Astrocyte of the cerebellum (primary cell): Measurements from ENCODE around the gene TEPSIN.

Source experiments
- DNase-seq: peaks from one replicate; pipeline ENCODE4 v3.0.0-alpha.2; 2011; ENCODE audit warnings: low read depth
- H3K4me3 ChIP-seq: 2 replicates; pipeline ENCODE4 v1.5.1; 2011; ENCODE audit warnings: mild to moderate bottlenecking, low read depth, low read length, moderate library complexity
- CTCF ChIP-seq: IDR thresholded peaks from 2 replicates; pipeline ENCODE4 v1.5.1; 2012; ENCODE audit warnings: low read length, low read depth, moderate library complexity, mild to moderate bottlenecking; ENCODE audit errors: missing control alignments
- in situ Hi-C: cut with HindIII; loops from 2 replicates; pipeline ENCODE4 v1.10.0; 2017; ENCODE audit warnings: low sequenced_read_pairs

Gene TEPSIN

GRCh38 chr17:81250286-81251093, 11.6 kb upstream of the TEPSIN start:
- in situ Hi-C loops = no loop called here
- H3K4me3 ChIP-seq = no peak overlapping the region
- no peak for TF ChIP-seq CTCF
- DNase-seq = no peak

DNA sequence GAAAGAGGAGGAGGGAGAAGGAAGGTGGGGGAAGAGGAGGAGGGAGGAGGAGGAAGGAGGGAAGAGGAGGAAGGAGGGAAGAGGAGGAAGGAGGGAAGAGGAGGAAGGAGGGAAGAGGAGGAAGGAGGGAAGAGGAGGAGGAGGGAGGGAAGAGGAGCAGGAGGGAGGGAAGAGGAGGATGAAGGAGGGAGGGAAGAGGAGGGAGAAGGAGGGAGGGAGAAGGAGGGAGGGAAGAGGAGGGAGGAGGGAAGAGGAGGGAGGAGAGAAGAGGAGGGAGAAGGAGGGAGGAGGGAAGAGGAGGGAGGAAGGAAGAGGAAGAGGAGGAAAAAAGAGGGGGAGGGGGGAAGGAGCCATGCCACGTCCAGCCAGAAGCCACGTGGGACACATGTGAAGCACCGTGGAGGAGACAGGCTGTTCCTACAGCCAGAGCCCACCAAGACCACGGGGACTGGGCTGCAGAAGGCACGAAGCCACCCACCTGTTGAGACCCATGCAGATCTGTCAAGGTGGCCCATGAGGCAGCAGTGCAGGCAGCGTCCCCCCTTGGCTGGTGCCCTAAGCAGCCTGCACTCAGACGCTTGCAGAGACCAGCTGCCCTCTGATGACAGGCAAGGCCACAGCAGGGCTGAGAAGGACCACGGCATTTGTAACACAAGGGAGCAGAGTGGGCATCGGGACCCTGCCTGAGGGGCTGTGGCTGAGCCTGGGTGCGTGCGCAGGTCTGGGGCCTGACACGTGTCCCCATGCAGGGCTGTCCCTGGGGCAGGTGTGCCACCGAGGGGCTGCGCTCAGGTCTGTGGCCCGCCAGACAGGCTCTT, 10.6 kb upstream of the TEPSIN start:
- TF ChIP-seq CTCF = no peak
- H3K4me3 ChIP-seq = no peak overlapping the region

DNA sequence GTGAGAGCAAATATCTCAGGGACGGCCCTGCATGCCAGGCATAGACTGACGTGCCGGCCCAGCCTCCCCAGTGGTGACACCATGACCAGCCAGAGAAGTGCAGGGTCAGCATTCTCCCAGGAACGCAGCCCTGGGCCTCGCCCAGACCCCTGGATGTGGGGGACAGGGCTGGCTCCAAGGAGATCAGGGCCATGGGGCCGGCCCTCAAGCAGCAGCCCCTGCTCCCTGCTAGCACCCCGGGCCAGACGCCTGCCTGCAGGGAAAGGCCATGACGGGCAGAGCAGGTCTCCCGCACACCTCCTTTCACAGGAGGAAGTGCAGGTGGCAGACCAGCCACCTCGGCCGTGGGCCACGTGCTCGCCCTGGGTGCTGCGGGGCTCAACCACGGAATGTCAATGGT, 9.8 kb upstream of the TEPSIN start:
- in situ Hi-C loops = no loop called here
- DNase-seq = no peak
- no peak for TF ChIP-seq CTCF
- no peak overlapping the region for H3K4me3 ChIP-seq

More for the DNA sequence above, 10.6 kb upstream of the TEPSIN start:
- no peak for DNase-seq
- in situ Hi-C loops = no loop called here

GRCh38 chr17:81247339-81247990, 8.6 kb upstream of the TEPSIN start:
- no peak overlapping the region for H3K4me3 ChIP-seq
- DNase-seq = no peak
- TF ChIP-seq CTCF = no peak
- in situ Hi-C loops = no loop called here

DNA sequence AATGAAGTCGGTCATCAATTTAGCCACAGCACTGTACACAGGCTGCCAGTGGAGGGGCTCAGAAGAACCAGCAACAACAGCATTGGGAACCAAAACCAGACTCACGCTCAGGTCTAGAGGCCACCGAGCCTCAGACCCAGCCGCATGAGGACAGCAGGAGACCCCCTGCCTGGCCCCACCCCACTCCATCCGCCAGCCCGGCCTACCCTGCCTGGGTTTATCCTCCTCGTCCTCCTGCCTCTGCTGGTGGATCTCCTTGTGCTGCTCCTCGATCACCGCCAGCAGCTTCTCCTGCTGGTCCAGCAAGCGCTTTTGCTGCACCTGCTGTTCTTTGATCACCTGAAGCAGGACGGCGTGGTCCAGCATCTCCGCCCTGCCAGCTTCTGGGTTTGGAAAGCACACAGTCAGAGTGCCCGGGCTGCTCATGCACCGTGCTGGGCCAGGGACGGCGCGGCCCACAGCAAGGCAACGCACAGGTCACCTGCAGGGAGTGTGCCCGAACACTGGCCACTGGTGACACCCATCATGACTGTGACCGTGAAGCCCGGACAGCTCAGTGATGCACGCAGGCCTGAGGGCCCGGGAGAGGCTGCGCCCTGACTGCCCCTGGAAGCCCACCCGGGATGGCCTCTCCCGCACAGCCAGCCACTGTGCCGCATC, 8.0 kb upstream of the TEPSIN start:
- TF ChIP-seq CTCF = no peak
- in situ Hi-C loops = no loop called here
- no peak overlapping the region for H3K4me3 ChIP-seq
- no peak for DNase-seq

DNA sequence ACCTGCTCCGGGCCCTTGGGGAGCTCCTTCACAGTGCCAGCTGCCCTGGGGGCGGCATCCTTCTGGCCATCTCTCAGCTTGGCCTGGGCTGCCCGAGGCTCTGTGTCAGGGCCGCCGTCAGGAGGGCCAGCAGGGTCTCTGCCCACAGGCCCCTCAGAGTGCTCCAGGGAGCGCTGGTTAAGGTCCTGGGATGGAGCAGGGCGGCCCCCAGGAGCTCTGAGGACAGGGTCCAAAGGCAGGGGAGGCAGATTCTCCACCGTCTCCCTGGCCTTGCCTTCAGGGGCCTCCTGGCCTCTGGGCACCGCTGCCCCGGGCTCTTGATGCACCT, 7.5 kb upstream of the TEPSIN start:
- no peak for TF ChIP-seq CTCF
- DNase-seq = no peak
- no peak overlapping the region for H3K4me3 ChIP-seq
- in situ Hi-C loops = no loop called here
